HepG2 (cell line): ENCODE measurements around the gene NMRAL1. TPM values are rescaled to one million over a fixed set of nuclear protein-coding genes. Genes with fewer than 3 reads are reported as not detected.

Experiments used
- HMG20B ChIP-seq: conservative IDR thresholded peaks from 2 replicates; pipeline ENCODE4 v1.6.1; 2016; ENCODE audit warnings: missing genetic modification reagents, missing compliant biosample characterization
- HOXA3 ChIP-seq: sonication (generic); formaldehyde crosslinking; IDR thresholded peaks from 2 replicates; pipeline ENCODE4 v1.5.0; 2020; ENCODE audit warnings: missing genetic modification reagents
- PTBP1 ChIP-seq: fragments of 200-400 bp; formaldehyde crosslinking; IDR thresholded peaks from 2 replicates; pipeline ENCODE4 v1.6.1; 2018; ENCODE audit warnings: low read length, low read depth; ENCODE audit not compliant: poor library complexity, severe bottlenecking
- ZNF12 ChIP-seq: sonication (generic); formaldehyde crosslinking; IDR thresholded peaks from 2 replicates; pipeline ENCODE4 v1.5.0; 2020; ENCODE audit warnings: missing genetic modification reagents
- ZNF550 ChIP-seq: sonication (generic); formaldehyde crosslinking; IDR thresholded peaks from 2 replicates; pipeline ENCODE4 v1.4.0; 2020; ENCODE audit warnings: mild to moderate bottlenecking, missing genetic modification reagents, borderline replicate concordance
- ZNF616 ChIP-seq: sonication (generic); formaldehyde crosslinking; IDR thresholded peaks from 2 replicates; pipeline ENCODE4 v1.5.0; 2020; ENCODE audit warnings: low read depth, mild to moderate bottlenecking, missing genetic modification reagents
- ZNF724P ChIP-seq: sonication (generic); formaldehyde crosslinking; IDR thresholded peaks from 2 replicates; pipeline ENCODE4 v1.8.0; 2022; ENCODE audit warnings: missing genetic modification reagents, borderline replicate concordance
- ZNF768 ChIP-seq: sonication (generic); formaldehyde crosslinking; IDR thresholded peaks from 2 replicates; pipeline ENCODE4 v1.4.0; 2020; ENCODE audit warnings: missing genetic modification reagents
- polyA plus RNA-seq, 8 experiments: library from polyadenylated mRNA; depleted of rRNA in 3 of 8; stranded (reverse) in 7 of 8; unstranded in 1 of 8; fragments of >200 nt; fragmentation: Illumina TruSeq in 4 of 8; extraction: Trizol in 4 of 8; gene quantifications; 2 replicates each; pipeline versions ENCODE4 v1.2.1 to v1.2.3, GENCODE V29; 2011 to 2016; ENCODE audit warnings: low read depth in 4 of 8, missing spikeins in 1 of 8, mixed read lengths in 1 of 8; ENCODE audit not compliant: insufficient read depth in 1 of 8
- total RNA-seq, 5 experiments: library from RNA; depleted of rRNA; stranded (reverse); fragments of >200 nt; fragmentation: Illumina TruSeq; extraction: Trizol; gene quantifications; 2 replicates each; pipeline ENCODE4 v1.2.3, GENCODE V29; 2016; ENCODE audit warnings: low read depth in 1 of 5
- TF ChIP-seq, protein P1 (sequence below): sonication (generic); formaldehyde crosslinking; IDR thresholded peaks from 2 replicates; pipeline ENCODE4 v1.4.0; 2020; ENCODE audit warnings: missing genetic modification reagents, borderline replicate concordance
- TF ChIP-seq, protein P2 (sequence below), 2 experiments: sonication (generic) in 1 of 2; formaldehyde crosslinking in 1 of 2; IDR thresholded peaks; 2 replicates each; pipeline versions ENCODE4 v1.5.1 to v1.6.1; 2011 to 2020; ENCODE audit warnings: borderline replicate concordance in 1 of 2, low read depth in 1 of 2, low read length in 1 of 2, mild to moderate bottlenecking in 1 of 2, missing genetic modification reagents in 1 of 2, moderate library complexity in 1 of 2
- TF ChIP-seq, protein P3 (sequence below): sonication (generic); formaldehyde crosslinking; IDR thresholded peaks from 2 replicates; pipeline ENCODE4 v1.9.0; 2021; ENCODE audit warnings: missing genetic modification reagents, mild to moderate bottlenecking, borderline replicate concordance
- TF ChIP-seq, protein P4 (sequence below): sonication (generic); formaldehyde crosslinking; IDR thresholded peaks from one replicate; pipeline ENCODE4 v1.5.1; 2020; ENCODE audit warnings: mild to moderate bottlenecking, missing genetic modification reagents; ENCODE audit errors: not compliant biosample characterization

NMRAL1 gene
- total and polyA plus RNA-seq, 2 of the 13 experiments (the other 11 are each of a cell fraction or from before 2014, with no cell fraction given): 30.8 to 33.1 TPM

DNA sequence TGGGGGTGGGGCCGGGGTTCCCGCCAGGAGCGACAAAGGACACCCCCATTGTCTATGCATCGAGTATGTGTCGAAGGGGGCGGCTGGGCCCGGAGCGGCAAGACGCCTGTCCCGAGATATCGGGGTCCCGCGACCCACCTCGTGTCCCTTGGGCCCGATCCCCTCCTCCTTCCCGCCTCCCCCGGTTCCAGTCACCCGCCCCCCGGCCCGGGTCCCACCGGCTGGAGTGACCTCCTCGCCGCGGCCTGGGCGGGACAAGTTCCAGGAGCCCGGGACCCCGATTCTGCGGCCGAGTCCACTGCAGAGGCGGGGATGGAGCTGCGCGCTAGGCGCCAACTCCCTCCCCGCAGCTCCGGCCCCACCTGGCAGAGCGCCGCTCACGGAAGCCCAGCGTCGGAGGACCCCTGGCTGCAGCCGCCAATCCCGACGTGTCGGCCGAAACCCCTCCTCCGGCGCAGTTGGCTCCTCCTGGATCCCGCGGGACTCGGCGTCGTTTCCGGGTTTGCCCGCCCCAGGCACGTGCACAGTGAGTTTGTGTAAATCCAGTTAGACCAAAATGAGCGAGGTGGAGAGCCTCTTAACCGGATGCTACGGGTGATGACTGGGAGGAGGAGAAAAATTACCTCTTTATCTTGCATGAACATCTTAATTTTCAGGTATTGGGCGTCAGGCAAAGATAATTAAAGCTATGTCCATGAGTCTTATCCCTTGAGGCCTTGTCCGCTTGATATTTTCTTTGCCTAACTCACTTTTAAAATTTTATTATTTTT, at the start of gene NMRAL1 (continued):
- TF ChIP-seq, protein P1, sequence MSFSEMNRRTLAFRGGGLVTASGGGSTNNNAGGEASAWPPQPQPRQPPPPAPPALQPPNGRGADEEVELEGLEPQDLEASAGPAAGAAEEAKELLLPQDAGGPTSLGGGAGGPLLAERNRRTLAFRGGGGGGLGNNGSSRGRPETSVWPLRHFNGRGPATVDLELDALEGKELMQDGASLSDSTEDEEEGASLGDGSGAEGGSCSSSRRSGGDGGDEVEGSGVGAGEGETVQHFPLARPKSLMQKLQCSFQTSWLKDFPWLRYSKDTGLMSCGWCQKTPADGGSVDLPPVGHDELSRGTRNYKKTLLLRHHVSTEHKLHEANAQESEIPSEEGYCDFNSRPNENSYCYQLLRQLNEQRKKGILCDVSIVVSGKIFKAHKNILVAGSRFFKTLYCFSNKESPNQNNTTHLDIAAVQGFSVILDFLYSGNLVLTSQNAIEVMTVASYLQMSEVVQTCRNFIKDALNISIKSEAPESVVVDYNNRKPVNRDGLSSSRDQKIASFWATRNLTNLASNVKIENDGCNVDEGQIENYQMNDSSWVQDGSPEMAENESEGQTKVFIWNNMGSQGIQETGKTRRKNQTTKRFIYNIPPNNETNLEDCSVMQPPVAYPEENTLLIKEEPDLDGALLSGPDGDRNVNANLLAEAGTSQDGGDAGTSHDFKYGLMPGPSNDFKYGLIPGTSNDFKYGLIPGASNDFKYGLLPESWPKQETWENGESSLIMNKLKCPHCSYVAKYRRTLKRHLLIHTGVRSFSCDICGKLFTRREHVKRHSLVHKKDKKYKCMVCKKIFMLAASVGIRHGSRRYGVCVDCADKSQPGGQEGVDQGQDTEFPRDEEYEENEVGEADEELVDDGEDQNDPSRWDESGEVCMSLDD (CRISPR knock-in tag): no peak
- TF ChIP-seq, protein P2, sequence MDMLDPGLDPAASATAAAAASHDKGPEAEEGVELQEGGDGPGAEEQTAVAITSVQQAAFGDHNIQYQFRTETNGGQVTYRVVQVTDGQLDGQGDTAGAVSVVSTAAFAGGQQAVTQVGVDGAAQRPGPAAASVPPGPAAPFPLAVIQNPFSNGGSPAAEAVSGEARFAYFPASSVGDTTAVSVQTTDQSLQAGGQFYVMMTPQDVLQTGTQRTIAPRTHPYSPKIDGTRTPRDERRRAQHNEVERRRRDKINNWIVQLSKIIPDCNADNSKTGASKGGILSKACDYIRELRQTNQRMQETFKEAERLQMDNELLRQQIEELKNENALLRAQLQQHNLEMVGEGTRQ (IDR thresholded peaks at IDR 0.05; ENCODE audit: low read depth, low read length): no peak
- TF ChIP-seq, protein P2 (CRISPR knock-in tag; IDR thresholded peaks at IDR 0.05; ENCODE audit: borderline replicate concordance): peak; percentile 49; the same call in 1 of the 2 replicates
- TF ChIP-seq ZNF768 (CRISPR knock-in tag) (no peak; the same call in 1 of the 2 replicates), ZNF12 (CRISPR knock-in tag) (no peak), HOXA3 (peak; percentile 71), HMG20B (CRISPR knock-in tag) (no peak), ZNF550 (no peak), ZNF724P (CRISPR knock-in tag) (no peak), PTBP1 (no peak), ZNF616 (CRISPR knock-in tag) (no peak)
- TF ChIP-seq, protein P3, sequence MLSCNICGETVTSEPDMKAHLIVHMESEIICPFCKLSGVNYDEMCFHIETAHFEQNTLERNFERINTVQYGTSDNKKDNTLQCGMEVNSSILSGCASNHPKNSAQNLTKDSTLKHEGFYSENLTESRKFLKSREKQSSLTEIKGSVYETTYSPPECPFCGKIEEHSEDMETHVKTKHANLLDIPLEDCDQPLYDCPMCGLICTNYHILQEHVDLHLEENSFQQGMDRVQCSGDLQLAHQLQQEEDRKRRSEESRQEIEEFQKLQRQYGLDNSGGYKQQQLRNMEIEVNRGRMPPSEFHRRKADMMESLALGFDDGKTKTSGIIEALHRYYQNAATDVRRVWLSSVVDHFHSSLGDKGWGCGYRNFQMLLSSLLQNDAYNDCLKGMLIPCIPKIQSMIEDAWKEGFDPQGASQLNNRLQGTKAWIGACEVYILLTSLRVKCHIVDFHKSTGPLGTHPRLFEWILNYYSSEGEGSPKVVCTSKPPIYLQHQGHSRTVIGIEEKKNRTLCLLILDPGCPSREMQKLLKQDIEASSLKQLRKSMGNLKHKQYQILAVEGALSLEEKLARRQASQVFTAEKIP: no peak
- TF ChIP-seq, protein P4, sequence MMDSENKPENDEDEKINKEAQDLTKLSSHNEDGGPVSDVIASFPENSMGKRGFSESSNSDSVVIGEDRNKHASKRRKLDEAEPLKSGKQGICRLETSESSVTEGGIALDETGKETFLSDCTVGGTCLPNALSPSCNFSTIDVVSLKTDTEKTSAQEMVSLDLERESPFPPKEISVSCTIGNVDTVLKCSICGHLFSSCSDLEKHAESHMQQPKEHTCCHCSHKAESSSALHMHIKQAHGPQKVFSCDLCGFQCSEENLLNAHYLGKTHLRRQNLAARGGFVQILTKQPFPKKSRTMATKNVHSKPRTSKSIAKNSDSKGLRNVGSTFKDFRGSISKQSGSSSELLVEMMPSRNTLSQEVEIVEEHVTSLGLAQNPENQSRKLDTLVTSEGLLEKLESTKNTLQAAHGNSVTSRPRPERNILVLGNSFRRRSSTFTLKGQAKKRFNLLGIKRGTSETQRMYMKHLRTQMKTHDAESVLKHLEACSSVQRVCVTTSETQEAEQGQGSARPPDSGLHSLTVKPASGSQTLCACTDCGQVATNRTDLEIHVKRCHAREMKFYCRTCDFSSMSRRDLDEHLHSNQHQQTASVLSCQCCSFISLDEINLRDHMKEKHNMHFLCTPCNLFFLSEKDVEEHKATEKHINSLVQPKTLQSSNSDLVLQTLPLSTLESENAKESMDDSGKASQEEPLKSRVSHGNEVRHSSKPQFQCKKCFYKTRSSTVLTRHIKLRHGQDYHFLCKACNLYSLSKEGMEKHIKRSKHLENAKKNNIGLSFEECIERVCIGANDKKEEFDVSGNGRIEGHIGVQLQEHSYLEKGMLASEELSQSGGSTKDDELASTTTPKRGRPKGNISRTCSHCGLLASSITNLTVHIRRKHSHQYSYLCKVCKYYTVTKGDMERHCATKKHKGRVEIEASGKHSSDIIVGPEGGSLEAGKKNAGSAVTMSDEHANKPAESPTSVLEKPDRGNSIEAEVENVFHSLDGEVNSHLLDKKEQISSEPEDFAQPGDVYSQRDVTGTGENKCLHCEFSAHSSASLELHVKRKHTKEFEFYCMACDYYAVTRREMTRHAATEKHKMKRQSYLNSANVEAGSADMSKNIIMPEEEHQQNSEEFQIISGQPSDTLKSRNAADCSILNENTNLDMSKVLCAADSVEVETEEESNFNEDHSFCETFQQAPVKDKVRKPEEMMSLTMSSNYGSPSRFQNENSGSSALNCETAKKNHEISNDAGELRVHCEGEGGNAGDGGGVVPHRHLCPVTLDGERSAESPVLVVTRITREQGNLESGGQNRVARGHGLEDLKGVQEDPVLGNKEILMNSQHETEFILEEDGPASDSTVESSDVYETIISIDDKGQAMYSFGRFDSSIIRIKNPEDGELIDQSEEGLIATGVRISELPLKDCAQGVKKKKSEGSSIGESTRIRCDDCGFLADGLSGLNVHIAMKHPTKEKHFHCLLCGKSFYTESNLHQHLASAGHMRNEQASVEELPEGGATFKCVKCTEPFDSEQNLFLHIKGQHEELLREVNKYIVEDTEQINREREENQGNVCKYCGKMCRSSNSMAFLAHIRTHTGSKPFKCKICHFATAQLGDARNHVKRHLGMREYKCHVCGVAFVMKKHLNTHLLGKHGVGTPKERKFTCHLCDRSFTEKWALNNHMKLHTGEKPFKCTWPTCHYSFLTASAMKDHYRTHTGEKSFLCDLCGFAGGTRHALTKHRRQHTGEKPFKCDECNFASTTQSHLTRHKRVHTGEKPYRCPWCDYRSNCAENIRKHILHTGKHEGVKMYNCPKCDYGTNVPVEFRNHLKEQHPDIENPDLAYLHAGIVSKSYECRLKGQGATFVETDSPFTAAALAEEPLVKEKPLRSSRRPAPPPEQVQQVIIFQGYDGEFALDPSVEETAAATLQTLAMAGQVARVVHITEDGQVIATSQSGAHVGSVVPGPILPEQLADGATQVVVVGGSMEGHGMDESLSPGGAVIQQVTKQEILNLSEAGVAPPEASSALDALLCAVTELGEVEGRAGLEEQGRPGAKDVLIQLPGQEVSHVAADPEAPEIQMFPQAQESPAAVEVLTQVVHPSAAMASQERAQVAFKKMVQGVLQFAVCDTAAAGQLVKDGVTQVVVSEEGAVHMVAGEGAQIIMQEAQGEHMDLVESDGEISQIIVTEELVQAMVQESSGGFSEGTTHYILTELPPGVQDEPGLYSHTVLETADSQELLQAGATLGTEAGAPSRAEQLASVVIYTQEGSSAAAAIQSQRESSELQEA (CRISPR knock-in tag): no peak
